ENCODE data around the gene SLC22A1.

SLC22A1 gene

DNA sequence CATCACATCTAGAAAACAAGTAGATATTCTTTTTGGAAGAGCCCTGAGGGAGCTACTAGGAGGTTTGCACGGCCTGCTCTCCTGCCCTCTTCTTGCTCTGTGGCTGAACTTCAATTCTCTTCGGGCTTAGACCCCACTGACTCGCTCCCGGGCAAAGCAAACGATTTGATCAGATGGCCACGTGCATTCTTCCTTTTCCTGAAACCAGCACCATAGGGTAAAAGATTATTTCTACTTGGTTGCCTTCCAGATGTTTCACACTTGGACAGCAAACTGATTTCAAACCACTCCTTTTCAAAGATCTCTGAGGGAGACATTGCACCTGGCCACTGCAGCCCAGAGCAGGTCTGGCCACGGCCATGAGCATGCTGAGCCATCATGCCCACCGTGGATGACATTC is at the start of gene SLC22A1:
Gene SLC22A1, plus strand, starts transcription at position 258 of the 400 bp plus-strand sequence. Its CDS starts 121 bp downstream, at position 379.
- in situ Hi-C loops (cut with MboI; ENCODE audit: low sequenced_read_pairs): no loop called here
- Histone ChIP-seq H3K27me3 (ENCODE audit: low read depth) (no peaks in the 10 kb centered on the region), H3K4me3 (no peak within 1 kb of the TSS), H3K4me1 (no peaks in the 10 kb centered on the region), H3K36me3 (replicated peaks) (no peaks in the 10 kb centered on the region), H3K9me3 (peaks cover 6% of the 10 kb centered on the region; the same call in 1 of the 2 replicates)
- DNase-seq (ENCODE audit: low spot score in 2 of 2): no peak

DNA sequence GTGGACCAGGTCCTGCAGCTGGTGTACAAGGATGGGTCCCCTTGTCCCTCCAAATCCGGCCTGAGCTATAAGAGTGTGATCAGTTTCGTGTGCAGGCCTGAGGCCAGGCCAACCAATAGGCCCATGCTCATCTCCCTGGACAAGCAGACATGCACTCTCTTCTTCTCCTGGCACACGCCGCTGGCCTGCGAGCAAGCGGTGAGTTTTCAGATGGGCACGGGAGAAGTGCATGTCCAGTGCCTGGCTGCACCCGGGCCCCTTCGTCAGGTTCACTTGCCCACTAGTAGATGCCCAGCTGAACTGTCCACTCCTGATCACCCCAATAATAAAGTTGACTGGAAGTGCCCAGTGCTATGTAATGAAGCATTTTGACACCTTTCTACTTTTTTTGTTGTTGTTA is 48.3 kb upstream of the SLC22A1 start:
- no peaks in the 10 kb centered on the region for H3K9me3 ChIP-seq
- no peaks in the 10 kb centered on the region for H3K4me1 ChIP-seq
- in situ Hi-C loops (cut with MboI; ENCODE audit: low sequenced_read_pairs): no loop called here
- peaks cover 65% of the 10 kb centered on the region for H3K36me3 ChIP-seq (replicated peaks)
- H3K27me3 ChIP-seq (ENCODE audit: low read depth): no peaks in the 10 kb centered on the region
- DNase-seq (ENCODE audit: low spot score in 2 of 2): no peak
- H3K4me3 ChIP-seq: no peak overlapping the region

DNA sequence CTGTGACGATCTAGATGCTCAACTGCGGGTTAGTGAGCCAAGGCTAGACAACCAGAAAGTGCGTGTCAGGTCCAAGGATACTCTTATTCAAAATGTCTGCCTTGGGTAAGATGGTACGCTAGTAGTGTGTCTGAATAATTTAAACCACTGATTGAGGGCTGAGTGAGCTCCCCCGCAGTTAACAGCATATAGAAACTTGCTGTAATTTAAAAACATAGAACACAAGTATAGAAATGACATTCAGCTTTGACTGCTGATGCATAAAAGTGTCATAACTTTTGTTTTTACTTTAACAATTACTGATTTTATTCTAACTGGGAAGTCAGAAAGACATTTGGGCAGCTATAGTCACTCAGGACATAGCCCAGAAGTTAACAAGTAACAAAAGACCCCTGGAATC is 45.6 kb upstream of the SLC22A1 start:
- Histone ChIP-seq H3K27me3 (ENCODE audit: low read depth) (no peaks in the 10 kb centered on the region), H3K36me3 (replicated peaks) (peaks cover 67% of the 10 kb centered on the region), H3K9me3 (no peaks in the 10 kb centered on the region), H3K4me1 (no peaks in the 10 kb centered on the region), H3K4me3 (no peak overlapping the region)
- in situ Hi-C loops (cut with MboI; ENCODE audit: low sequenced_read_pairs): no loop called here
- no peak for DNase-seq (ENCODE audit: low spot score in 2 of 2)

DNA sequence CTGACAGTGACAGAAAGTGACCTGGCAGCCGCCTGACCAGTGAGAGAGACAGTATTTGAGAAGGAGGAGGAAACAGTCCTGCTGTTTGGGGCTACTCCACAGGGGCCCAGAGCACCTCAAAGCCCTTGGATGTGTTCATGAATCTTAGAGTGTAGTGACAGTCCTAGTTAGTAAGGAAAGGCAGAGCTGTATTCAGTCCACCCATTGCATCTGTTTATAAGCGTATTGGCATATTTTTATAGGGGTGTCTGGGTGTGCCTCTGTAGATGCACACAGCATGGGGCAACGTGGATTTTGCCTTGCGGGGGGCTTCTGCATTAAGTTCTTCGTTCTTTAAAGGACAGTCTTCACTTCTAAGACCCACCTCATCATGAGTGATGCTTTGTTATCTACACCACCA is 44.6 kb upstream of the SLC22A1 start:
- Histone ChIP-seq H3K27me3 (ENCODE audit: low read depth) (no peaks in the 10 kb centered on the region), H3K4me3 (no peak overlapping the region), H3K4me1 (no peaks in the 10 kb centered on the region), H3K9me3 (no peaks in the 10 kb centered on the region), H3K36me3 (replicated peaks) (peaks cover 69% of the 10 kb centered on the region)
- in situ Hi-C loops (cut with MboI; ENCODE audit: low sequenced_read_pairs): no loop called here
- DNase-seq (ENCODE audit: low spot score in 2 of 2): no peak

DNA sequence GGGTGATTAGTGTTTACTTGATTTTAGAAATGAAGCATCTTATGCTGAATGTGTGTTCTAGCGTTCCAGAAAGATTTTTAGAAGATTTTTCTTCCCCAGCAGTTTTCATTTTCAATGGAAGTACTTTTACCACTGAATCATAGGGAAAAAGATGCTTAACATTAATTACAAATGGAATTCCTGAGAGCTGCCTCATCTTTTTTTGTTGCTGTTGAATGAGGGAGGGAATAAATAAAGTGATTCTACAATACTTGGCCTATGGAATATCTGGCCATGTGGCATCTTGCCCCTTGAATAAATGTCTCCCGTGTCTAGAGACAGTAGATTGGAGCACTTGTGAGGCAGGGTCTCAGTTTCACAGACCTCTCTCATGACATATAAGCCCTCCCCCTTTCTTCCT is 44.1 kb upstream of the SLC22A1 start:
- no peak for DNase-seq (ENCODE audit: low spot score in 2 of 2)
- in situ Hi-C loops (cut with MboI; ENCODE audit: low sequenced_read_pairs): no loop called here
- H3K9me3 ChIP-seq: no peaks in the 10 kb centered on the region
- H3K4me1 ChIP-seq: no peaks in the 10 kb centered on the region
- H3K4me3 ChIP-seq: no peak overlapping the region
- peaks cover 64% of the 10 kb centered on the region for H3K36me3 ChIP-seq (replicated peaks)
- no peaks in the 10 kb centered on the region for H3K27me3 ChIP-seq (ENCODE audit: low read depth)

DNA sequence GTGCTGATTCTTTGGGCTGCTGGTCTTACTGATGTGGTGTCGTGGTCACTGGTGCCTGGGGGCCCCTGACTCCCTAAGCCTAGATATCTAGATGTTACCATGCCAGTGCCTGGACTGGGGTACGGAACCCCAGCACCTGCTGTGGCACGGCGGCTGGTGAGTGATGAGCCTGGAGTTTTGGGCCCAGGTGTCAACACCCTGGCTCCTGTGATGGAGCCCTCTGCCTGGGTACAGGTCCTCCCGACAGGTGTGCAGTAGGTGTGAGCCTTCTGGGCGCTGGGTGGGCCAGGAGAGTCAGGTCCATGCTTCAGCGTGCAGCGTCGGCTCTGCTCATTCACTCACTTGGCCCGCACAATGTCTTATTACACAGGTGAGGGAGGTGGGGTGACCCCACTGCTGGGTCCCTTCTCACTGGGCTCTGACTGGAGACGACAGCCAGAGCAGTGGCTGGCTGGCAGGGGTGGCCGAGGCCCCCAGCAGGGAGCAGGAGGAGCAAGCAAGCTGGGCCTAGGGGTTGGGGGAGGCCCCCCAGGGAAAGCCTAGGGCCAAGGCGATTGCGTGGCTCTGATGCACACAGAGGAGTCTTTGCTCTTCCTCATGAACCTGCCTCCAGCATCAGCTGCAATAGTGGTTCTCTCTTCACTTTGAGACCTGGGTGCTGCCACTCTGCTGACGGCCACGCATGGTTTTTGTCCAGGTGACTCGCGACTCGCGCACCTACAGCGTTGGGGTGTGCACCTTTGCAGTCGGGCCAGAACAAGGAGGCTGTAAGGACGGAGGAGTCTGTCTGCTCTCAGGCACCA is 42.5 kb upstream of the SLC22A1 start:
- no peak for DNase-seq (ENCODE audit: low spot score in 2 of 2)
- Histone ChIP-seq H3K36me3 (replicated peaks) (peaks cover 53% of the 10 kb centered on the region), H3K4me1 (no peaks in the 10 kb centered on the region), H3K9me3 (no peaks in the 10 kb centered on the region), H3K4me3 (no peak overlapping the region), H3K27me3 (ENCODE audit: low read depth) (no peaks in the 10 kb centered on the region)
- in situ Hi-C loops (cut with MboI; ENCODE audit: low sequenced_read_pairs): no loop called here

DNA sequence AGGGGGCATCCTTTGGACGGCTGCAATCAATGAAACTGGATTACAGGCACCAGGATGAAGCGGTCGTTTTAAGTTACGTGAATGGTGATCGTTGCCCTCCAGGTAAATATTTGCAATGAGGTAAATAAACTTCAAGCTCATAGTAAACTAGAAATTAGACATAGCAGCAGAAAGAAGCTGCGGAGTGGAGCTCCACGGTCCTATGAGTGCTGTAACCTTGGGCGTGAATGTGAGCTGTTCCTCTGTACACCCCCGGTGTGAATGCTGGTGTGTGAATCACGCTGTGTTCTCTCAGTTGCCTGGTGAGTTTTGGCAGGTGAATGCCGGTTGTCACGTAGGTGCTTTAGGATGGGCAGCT is 42.0 kb upstream of the SLC22A1 start:
- DNase-seq (ENCODE audit: low spot score in 2 of 2): no peak
- in situ Hi-C loops (cut with MboI; ENCODE audit: low sequenced_read_pairs): no loop called here
- no peaks in the 10 kb centered on the region for H3K4me1 ChIP-seq
- H3K4me3 ChIP-seq: no peak overlapping the region
- H3K36me3 ChIP-seq (replicated peaks): peaks cover 54% of the 10 kb centered on the region
- H3K27me3 ChIP-seq (ENCODE audit: low read depth): no peaks in the 10 kb centered on the region
- H3K9me3 ChIP-seq: no peaks in the 10 kb centered on the region

DNA sequence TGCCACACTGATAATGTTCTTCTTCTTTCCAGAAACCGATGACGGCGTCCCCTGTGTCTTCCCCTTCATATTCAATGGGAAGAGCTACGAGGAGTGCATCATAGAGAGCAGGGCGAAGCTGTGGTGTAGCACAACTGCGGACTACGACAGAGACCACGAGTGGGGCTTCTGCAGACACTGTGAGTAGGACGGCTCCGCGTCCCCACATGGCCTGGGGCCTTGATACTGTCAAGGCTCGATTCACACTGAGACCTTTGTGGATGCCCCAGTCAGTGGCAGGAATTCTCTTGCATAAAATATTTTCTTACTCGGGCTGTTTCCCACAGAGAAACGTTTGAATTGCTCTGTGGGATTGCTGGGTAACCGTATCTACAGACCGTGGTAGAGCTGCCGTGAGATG is 41.5 kb upstream of the SLC22A1 start:
- H3K9me3 ChIP-seq: no peaks in the 10 kb centered on the region
- H3K4me3 ChIP-seq: no peak overlapping the region
- in situ Hi-C loops (cut with MboI; ENCODE audit: low sequenced_read_pairs): no loop called here
- no peak for DNase-seq (ENCODE audit: low spot score in 2 of 2)
- H3K36me3 ChIP-seq (replicated peaks): peaks cover 54% of the 10 kb centered on the region
- no peaks in the 10 kb centered on the region for H3K27me3 ChIP-seq (ENCODE audit: low read depth)
- no peaks in the 10 kb centered on the region for H3K4me1 ChIP-seq

DNA sequence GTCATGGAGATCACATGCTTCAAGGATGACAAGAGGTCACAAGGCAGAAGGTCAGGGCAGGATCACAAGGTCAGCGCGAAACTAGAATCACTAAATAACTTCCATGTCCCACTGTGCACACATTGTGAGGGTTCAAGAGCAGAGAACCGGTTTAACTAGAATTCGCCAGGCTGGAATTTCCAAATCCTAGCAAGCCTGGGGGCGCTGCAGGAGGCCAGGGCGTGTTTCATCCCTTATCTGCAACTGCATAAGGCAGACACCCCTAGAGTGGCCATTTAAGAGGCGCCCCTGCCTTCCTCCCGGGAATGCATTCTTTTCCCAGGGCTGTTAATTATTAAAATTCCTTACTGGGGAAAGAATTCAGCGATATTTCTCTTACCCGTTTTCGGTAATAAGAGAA is 40.2 kb upstream of the SLC22A1 start:
- in situ Hi-C loops (cut with MboI; ENCODE audit: low sequenced_read_pairs): no loop called here
- peaks cover 52% of the 10 kb centered on the region for H3K36me3 ChIP-seq (replicated peaks)
- no peak overlapping the region for H3K4me3 ChIP-seq
- DNase-seq (ENCODE audit: low spot score in 2 of 2): no peak
- H3K4me1 ChIP-seq: no peaks in the 10 kb centered on the region
- no peaks in the 10 kb centered on the region for H3K9me3 ChIP-seq
- no peaks in the 10 kb centered on the region for H3K27me3 ChIP-seq (ENCODE audit: low read depth)

DNA sequence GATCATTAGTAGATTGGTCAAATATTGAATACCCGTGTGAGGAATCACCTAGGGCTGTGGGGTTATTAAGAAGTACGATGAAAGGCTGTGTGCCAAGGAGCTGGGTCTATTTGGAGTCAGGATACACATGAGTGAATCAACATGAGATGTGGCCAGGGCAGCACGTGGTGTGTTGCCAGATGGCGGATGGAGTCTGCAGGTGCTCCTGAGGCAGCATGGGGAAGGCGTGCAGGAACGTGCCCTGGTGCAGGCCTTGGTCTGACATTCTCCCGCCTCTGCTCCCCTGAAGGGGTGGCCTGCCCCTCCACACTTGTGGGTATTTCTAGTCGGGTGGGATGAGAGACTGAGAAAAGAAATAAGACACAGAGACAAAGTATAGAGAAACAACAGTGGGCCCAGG is 39.0 kb upstream of the SLC22A1 start:
- Histone ChIP-seq H3K9me3 (no peaks in the 10 kb centered on the region), H3K36me3 (replicated peaks) (peaks cover 52% of the 10 kb centered on the region), H3K4me1 (no peaks in the 10 kb centered on the region), H3K27me3 (ENCODE audit: low read depth) (no peaks in the 10 kb centered on the region), H3K4me3 (no peak overlapping the region)
- in situ Hi-C loops (cut with MboI; ENCODE audit: low sequenced_read_pairs): no loop called here
- DNase-seq (ENCODE audit: low spot score in 2 of 2): no peak

DNA sequence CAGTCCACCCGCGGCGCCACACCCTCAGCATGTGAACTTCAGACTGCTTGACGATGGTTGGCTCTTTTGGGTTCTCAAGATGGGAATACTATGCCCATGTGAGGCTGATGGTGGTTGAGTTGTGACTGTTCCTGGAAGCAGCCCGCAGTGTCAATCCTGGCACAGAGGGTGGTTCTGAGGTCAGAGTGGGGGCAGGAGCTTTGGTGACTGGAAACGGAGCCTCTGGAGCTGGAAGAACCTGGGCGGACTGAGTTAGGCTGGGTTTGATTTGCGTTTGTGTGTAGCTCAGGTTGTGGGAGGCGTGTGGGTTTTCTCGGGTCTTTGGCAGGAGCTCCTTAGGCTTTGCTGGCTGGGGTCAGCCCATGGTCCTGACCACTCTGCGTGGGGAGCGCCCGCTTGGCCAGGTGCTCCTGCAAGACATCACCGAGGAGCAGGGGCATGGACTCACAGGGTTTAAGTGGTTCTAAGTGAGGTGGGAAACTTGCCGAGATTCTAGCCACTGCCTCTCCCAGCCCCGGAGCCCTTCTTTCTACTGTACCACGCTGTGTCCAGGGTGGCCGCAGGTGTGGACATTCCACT is 37.3 kb upstream of the SLC22A1 start:
- peaks cover 51% of the 10 kb centered on the region for H3K36me3 ChIP-seq (replicated peaks)
- no peaks in the 10 kb centered on the region for H3K9me3 ChIP-seq
- H3K27me3 ChIP-seq (ENCODE audit: low read depth): no peaks in the 10 kb centered on the region
- DNase-seq (ENCODE audit: low spot score in 2 of 2): no peak
- no peaks in the 10 kb centered on the region for H3K4me1 ChIP-seq
- in situ Hi-C loops (cut with MboI; ENCODE audit: low sequenced_read_pairs): no loop called here
- no peak overlapping the region for H3K4me3 ChIP-seq

DNA sequence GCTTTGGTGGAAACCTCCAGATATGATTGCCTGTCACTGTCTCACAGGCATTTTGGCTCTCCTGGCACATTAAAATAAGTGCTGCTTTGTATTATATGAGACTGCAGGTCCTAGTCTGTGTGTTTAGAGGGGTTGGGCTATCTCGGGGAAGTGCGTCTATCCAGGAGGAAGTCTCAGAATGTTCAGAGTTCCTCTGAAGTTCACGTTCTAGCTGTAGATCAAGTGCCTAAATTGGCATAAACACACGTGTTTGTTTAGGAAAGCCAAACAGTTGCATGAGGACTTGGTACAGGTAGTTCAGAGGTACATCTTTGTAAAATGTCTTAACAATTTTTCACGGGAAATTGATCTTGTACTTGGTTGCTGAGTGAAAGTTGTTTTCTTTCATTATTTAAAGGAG is 36.4 kb upstream of the SLC22A1 start:
- in situ Hi-C loops (cut with MboI; ENCODE audit: low sequenced_read_pairs): no loop called here
- Histone ChIP-seq H3K27me3 (ENCODE audit: low read depth) (no peaks in the 10 kb centered on the region), H3K9me3 (no peaks in the 10 kb centered on the region), H3K36me3 (replicated peaks) (peaks cover 56% of the 10 kb centered on the region), H3K4me1 (no peaks in the 10 kb centered on the region), H3K4me3 (no peak overlapping the region)
- no peak for DNase-seq (ENCODE audit: low spot score in 2 of 2)

DNA sequence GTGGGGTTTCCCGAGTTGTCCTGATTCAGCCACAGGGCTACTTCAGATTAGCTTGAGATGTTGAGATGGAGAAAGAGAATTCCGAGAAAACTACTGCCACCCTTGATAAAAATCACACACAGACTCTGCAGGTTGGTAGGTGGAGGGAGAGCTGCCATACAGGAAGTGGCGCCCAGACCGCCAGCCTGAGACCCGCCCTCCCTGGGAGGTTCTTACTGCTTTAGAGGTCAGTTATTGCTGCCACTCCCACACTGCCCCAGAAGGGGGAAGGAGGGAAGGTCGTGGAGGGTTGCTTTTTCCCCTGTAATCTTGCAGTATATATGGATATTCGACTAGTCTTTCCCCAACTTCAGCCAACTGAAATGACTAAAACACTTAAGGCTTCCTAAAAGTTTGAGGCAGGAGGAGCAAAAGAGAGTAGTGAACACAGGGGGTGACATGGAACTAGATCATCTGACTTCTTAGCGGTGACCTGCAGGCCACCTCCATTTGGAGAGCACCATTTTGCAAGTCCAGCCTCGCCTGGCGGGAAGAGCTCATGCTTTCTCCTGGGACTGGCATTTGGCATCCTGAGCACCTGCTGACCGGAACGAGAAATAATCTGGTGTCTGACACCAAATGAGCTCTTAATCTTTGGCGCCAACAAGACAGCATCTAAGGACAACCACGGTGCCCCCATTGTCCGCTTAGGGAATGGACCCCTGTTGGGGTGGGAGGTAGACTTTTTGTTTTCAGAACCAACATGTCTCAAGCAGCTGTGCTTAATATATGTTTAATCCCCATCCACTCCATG is 35.7 kb upstream of the SLC22A1 start:
- no peak for DNase-seq (ENCODE audit: low spot score in 2 of 2)
- peaks cover 54% of the 10 kb centered on the region for H3K36me3 ChIP-seq (replicated peaks)
- no peaks in the 10 kb centered on the region for H3K27me3 ChIP-seq (ENCODE audit: low read depth)
- in situ Hi-C loops (cut with MboI; ENCODE audit: low sequenced_read_pairs): no loop called here
- H3K4me1 ChIP-seq: no peaks in the 10 kb centered on the region
- no peaks in the 10 kb centered on the region for H3K9me3 ChIP-seq
- no peak overlapping the region for H3K4me3 ChIP-seq

DNA sequence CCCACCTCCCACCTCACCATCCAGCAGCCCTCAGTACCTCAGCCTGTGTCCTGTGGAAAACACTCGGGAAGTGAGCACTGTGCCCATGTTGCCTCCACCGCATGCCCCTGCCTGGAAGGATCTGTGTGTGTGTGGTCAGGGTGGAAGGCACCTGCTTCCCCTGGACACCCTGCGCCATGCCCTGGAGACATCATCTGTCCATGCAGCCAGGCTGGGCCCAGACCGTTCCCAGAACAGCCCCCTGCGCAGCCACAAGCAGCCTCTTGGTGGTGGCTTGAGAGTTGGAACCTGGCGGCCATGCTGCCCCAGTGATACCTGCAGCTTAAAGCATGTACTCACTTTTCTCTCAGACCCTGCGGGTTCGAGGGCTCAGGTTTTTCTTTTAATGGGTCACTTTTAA is 34.9 kb upstream of the SLC22A1 start:
- Histone ChIP-seq H3K27me3 (ENCODE audit: low read depth) (no peaks in the 10 kb centered on the region), H3K36me3 (replicated peaks) (peaks cover 52% of the 10 kb centered on the region), H3K4me3 (no peak overlapping the region), H3K9me3 (no peaks in the 10 kb centered on the region), H3K4me1 (no peaks in the 10 kb centered on the region)
- no peak for DNase-seq (ENCODE audit: low spot score in 2 of 2)
- in situ Hi-C loops (cut with MboI; ENCODE audit: low sequenced_read_pairs): no loop called here

Measured in HAP-1 (cell line).